GM21447 (cell line): Measurements from ENCODE around the gene BPIFB1.

Source experiments
- ATAC-seq: cut with Tn5 transposase; IDR thresholded peaks from one replicate; pipeline ENCODE4 v1.9.1; 2021; ENCODE audit not compliant: unreplicated experiment

The BPIFB1 gene

DNA sequence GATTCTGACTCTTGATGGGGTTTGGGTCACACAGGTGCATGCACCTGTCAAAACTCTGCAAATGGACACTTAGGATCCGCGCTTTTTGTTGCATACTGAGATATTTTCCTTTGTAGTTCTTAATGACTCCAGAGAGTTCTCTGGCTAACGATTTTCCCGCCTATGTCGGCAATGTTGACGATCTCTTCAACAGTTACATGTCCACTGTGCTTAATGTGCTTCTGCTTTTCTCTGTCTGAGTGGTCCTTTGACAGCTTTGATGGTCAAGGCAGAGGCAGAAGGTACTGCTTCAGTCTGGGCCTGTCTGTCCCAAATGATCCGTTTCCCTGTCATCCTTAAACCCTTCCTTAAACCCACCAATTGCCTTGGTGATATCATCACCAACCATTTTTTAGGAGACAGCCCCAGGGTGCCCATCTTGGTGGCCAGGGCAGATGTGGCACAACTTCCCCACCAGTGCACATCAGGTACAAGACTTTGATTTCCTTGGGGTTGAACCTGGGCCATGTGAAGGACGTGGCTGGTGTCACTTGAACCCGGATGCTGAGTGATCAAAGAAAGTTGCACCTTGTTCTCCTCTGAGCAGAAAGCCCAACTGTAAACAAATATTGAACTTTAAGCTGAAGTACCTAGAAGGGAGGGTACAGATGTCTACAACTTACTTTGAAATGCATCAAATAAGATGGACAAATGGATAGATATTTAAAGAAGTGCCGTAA lies 10.7 kb upstream of the BPIFB1 start:
- no peak for ATAC-seq

DNA sequence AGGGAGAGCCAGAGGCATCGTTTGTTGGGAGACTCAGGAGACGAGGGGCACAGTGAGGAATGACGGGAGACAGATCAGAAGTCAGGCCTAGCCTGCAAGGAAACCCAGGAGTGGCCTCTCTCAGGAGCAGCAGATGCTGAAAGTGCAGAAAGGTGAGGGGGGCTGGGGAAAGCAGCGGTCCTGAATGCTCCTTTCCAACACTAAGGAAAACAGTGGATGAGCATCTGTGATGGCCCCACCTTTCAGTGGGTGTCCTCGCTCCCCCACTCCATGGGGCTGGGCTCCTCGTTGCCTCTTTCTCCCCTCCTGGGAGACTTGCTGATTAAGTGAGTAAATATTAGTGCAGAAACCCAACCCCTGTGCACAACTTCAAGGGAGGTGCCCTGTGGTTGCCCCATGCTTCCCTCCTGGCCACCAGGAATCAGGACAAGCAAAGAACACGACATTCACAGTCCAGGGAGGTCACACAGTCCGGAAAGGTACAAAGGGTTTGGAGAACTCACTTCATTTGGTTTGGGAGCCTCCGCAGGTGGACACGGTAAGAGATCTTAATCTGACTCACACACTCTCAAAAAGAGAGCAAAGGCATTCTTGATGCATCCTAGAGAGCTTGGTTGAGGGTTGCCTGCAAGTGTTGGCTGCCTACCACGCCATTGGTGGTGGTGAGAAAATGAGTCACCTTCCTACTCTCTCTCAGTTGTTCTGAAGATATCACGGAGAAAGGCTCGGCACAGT lies 9.7 kb upstream of the BPIFB1 start:
- no peak for ATAC-seq

DNA sequence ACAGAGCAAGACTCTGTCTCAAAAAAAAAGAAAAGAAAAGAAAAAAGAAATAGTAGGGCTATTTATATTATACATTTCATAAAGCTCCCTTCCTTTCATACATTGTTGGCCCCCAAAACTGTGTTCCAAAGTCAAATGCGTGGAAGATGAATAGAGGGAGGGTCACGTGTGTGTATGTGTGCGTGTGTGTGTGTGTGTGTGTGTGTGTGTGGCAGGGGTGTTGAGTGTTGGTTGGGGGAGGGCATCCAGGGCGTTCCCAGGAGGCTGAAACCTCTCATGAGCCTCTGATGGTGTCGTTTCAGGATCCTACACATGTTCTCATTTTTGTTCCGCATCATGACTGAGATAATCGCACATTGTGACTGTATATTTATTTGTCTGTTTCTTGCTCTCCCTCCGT lies 7.8 kb upstream of the BPIFB1 start:
- ATAC-seq = no peak

DNA sequence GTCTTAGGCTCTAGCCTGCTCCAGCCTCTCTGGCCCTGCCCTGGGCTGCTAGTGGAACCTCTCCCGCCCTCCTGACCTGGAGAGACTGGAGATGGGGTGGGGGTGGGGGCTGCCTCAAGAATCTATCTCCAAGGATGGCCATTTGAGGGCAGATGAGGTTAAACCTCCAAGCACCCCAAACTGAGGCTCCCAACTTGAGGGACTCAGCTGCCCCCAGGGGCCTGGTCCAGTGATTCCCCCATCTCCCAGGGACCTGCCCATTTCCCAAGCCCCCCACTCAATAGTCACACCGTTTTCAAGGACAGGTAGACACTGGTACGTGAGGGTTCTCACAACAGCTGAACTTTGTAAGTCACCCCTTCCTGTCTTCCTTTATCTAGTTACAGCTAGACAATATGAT lies 7.1 kb upstream of the BPIFB1 start:
- ATAC-seq = no peak

DNA sequence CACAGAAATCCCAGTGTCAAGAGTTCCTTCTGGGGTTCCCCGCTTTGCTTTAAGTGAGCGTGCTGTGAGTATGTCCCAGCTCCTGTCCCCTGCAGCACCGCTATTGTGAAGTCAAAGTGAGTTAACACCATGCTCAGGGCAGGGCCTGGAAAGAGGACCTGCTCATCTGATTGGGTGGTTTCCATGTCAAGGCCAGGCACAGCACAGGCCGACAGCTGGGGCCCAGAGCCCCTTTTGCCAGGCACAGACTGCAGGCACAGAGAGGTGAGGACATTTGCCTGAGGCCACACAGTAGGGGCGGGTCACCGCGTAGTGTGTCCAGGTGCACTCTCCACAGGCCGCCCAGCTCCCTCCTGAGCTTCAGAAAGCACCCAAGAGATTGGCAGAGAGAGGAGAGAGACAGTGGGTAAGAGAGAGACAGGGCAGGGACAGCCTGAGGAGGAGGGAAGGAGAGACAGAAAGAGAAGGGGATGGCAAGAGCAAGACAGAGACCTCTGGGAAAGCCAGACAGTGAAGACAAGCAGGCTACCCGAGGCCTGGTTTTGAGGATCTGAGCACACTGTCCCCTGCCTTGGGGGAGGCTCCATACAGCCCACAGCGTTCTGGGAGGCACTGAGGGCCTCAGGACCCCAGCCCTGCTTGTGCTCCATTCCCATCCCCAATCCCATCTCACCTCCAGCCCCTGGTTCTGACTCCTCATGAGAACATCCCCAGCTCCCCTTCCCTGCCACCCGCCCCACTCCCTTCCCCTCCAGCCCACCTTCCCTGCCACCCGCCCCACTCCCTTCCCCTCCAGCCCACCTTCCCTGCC lies 6.5 kb upstream of the BPIFB1 start:
- no peak for ATAC-seq

DNA sequence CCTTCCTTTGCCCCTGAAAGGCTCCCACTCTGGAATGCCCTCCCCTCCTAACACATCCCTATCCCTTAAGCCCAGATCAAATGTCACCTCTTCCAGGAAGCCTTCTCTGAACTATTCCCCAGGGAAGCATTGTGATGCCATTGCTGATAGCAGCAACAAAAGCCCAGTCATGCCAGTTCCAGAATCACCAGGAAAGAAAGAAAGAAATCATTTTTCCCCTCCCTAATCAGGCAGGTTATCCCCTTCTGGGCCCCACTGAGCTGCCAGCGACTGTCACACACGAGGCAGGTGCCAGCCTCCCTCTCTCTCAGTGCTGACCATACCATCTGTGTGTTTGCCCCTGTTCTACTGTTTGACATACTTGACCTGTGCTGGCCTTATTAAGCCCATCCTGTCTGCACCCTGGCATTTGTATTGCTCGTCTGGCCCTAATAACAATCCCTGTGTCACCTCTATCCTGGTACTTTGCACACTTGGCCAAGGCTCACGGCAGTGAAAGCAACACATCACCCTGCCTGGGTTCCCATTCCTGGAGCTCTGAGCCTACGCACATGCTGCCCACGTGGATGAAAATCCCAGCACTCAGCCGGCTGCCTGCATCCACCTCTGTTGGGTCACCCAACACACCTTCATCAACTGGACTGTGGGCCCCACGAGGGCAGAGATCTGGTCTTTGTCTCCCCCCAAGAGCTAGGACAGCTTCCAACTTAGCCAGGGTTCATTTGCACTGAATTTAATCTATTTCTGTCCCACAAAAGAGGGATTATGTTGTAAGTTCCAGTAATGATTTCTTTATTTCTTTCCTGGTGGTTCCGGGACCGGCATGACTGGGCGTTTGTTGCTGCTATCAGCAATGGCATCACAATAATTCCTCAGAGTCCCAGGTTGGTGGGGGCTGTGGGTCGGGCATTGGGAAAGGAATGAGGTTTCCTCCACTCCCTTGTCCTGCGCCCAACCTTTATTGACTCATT lies 5.3 kb upstream of the BPIFB1 start:
- no peak for ATAC-seq

DNA sequence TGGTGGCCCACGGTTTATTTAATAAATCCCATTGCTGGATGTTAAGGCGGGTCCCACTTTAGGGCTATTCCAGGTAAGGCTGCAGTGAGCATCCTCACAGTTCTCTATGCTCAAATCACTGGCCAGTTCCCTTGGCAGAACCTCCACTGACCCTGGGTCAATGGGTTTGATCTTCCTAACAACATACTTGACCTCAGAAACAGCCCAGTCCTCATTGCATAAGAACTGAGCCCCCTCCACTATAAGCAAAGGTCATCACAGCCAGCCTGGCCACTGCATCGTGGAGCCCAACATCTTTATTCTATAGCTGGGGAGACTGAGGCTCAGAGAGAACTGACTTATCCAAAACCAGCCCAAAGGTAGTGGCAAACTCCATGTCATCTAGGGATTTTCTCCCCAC lies 4.3 kb upstream of the BPIFB1 start:
- ATAC-seq = no peak

DNA sequence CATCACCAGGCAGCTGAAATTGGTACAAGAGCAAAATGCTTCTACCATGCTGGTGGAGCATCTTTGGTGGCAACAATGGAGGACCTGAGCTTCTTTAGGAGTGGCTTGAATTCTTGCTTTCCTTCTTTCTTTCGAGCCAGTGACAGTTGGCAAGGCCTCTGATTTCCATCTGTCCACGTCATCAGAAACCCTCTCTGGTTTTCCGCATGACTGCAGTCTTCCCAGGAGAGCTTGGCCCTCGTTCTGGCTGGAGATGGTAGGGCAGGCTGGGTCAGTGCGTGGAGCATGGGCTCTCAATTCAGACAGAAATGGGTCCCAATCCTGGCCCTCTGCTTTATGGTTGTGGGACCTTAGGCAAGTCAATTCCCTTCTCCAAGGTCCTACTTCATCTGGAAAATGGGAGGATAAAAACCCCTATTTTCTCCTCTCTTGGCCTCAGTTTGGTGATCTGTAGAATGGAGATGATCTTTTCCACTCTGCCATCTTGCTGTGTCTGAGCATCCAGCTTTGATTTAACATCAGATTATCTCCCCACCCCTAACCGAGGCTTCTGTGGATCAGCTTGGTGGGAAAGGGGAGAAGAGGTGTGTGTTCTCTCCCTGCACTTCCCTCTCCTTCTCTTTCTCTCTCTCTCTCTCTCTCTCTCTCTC lies 3.6 kb upstream of the BPIFB1 start:
- ATAC-seq = no peak

DNA sequence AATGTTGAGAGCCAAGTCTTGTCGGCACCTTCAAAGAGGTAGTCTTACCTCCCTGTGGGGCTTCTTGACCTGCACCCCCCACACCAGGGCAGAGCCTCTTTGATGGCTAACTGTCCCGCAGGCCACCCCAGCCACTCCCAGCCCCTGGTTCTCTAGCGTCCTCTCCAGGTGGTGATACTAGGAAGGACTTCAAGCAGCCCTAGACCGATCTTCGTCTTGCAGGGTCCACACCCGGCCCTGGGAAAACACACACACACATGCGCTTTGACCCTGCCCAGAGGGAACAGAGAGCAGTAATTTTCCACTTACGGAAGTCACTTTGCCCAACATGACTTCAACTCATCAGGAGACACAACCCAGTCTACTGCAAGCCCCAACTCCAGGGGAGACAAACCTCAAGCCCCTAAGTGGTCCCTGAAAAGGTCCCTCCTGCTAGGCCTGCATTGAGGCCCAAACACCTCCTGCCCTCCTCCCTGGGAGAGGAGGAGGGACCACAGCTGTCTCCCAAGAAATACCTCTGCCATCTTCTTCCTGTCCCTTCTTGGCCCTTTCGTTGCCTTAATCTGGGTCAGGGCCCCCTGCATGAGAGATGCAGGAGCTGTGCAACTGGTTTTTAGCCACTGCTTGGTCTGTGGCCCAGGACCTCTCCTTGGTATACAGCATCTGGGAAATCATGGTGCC lies 2.9 kb upstream of the BPIFB1 start:
- ATAC-seq = no peak

DNA sequence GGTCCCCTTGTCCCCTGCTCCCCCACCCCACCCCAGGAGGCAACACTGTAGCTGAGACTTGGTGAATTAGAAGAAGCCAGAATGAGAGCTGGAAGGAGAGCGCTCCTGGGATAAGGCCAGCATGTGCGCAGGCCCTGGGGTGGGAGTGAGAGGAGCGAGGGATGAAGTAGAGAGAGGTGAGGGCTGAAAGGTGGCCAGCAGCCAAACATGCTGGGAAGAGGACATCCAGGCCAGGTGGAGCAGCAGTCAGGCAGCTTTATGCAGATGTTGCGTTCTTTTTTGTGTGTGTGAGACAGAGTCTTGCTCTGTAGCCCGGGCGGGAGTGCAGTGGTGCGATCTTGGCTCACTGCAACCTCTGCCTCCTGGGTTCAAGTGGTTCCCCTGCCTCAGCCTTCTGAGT lies 2.2 kb upstream of the BPIFB1 start:
- no peak for ATAC-seq

DNA sequence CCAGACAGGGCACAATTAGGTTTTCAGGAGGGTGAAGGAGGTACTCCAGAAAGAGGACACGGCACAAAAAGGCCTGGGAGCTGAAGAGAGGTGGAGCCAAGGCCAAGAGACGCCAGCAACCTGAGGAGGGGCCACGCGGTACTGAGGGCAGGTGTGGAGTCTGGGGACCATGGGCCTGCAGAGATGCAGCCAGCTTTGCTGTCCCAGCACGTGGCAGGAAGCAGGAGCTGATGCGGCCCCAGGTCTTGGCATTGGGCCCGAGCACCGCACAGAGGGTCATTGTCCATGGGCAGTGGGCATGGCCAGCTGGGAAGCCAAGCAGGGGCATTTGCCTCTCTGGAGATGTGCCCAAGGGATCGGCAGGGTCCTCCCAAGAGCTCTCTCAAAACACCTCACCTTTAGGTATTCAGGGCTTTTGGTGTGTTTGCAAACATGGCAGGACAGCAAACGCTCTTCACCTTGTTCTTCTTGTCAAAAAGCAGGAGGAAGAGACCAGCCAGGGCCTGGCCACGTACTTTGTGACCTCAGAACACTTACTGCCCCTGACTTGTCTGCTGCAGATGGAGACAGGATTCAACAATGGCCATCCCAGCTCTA lies 1.4 kb upstream of the BPIFB1 start:
- ATAC-seq = no peak

DNA sequence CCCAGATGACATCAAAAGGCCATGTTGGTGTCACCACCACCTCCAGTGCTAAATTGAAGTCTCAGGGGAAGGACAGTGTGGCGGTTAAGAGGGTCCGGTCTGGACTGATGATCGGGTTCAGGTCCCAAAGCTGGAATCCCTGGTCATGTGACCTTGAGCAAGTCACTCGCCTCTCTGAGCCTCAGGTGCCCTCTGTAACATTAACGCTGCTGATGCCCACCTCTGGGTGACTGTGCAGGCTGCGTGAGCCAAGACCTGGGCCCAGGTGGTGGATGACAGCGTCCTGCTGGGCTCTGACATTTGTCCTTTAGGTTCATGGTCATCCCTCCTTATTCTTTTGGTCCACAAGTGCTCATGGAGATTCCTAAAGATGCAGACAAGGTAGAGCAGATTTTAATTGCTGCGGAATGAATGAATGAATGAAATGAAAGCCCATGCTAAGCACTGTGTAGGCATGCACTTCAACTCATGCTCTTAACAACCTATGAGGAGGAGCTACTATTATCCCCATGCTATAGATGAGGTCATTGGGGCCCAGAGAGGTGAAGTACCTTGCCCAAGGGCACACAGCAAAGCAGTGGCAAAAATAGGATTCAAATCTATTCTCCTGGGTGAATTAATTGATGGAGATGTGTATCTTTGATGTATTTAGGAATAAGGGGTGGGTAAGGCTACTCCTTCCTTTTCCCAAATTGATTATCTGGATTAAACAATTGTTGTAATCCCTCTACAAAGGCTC lies 649 bp upstream of the BPIFB1 start:
- ATAC-seq = no peak

DNA sequence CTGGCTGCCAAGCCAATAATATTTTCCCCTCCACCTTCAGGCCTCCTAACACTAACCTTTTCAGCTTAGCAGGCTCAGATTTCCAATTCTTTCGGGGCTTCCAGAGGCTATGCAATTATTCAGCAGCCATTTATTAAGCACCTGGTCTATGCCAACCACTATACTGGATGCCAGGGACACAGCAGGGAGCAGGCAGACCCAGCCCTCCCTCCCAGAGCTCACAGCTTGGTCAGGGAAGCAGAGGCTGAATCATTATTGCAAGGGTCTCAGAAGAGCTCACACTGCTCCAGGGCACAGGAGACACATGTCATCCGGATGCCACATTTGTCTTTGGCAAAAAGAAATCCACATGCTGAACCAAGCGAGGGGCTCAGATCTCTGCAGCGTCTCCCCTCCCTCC lies 1.3 kb downstream of the BPIFB1 start:
- ATAC-seq = no peak

DNA sequence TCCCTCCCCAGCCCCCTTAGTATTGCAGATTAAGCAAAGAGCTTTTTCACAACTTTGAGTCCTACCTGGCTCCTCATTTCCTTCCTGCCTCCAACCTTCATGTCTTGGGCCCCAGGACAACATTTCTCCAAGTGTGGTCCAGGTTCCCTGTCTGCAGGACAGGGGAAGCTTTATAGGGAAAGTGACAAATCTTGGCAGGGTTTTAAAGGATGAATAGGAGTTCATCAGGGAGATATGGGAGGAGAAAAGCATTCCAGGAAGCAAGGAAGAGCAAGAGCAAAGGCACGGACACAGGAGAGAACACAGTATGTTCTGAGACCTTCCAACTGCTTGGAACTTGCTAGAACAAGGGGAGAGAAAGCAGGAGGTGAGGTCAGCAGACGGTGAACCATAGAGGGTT lies 1.9 kb downstream of the BPIFB1 start:
- no peak for ATAC-seq

DNA sequence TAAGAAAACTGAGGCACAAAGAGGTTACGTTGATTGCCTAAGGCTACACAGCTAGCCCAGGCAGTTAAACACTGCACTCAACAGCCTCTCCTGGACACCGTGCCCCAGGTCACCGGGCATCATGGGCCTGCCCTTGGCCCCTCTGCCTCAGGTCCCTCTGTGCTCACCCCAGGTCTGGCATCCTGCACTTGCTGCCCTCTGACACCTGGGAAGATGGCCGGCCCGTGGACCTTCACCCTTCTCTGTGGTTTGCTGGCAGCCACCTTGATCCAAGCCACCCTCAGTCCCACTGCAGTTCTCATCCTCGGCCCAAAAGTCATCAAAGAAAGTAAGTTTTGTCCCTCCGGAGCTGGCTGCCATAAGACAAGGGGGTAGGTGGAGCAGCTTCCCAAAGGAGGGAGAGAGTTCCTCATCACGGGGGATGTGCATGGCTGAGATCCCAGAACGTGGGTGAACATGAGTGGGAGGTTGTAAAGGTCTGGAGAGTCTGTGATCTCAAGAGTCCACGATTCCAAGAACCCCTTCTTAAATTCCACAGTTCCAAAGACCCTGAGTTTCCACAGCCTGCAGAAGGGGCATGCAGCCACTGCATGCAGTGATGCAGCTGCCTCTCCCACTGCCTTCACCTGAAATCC lies 3.0 kb downstream of the BPIFB1 start:
- ATAC-seq = no peak

DNA sequence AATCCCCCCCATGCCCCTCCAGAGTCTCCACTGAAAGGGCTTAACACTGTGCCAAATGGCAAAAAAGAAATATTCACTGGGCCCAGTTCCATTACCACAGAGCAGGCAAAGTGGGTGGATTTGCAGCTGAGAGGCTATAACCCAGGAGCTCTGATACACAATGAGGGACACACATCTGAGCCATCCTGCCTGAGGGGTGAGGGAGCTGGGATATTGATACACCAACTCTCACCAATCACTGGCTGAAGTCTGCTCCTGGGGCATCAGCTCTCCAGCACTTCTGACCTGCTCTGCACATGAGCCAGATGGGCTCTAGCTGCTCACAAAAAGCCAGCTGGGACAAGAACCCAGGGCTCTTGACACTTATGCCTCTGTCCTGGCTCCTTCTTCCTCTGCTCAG lies 4.9 kb downstream of the BPIFB1 start:
- ATAC-seq = no peak

DNA sequence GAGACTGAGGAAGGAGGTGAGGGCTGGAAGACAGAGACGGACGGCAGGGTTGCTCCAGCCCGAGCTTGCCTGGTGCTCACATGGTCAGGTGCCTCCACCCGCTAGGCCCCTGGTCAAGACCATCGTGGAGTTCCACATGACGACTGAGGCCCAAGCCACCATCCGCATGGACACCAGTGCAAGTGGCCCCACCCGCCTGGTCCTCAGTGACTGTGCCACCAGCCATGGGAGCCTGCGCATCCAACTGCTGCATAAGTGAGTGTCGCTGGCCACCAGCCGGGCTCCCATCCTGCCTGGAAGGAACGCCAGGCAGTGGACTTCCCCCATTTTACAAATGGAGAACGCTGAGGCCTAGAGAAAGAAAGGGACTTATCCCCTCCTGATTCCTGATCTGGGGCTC lies 7.8 kb downstream of the BPIFB1 start:
- no peak for ATAC-seq

DNA sequence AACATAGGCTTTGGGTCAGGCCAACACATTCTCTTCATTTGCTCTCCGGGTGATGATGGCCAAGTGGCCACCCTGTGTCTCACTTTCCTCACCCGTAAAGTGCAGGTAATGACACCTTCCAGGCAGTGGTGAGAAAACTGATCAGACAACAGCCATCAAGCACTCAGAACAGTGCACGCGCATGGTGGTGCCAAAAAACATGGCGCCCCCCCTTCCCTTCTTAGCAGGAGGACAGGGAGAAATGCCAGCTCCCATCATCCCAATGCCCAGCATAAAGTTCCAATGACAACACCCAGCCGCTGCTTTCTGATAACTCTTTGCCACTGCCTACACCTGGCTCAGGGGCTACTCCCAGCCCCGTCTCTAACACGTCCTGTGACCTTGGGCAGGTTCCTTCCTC lies 8.4 kb downstream of the BPIFB1 start:
- no peak for ATAC-seq
